Hepatic stellate cell (primary cell): ENCODE measurements around the gene MUL1.

Experiments
- DNase-seq: peaks from one replicate; pipeline ENCODE4 v3.0.0; 2011; ENCODE audit warnings: low spot score

MUL1 gene

DNA sequence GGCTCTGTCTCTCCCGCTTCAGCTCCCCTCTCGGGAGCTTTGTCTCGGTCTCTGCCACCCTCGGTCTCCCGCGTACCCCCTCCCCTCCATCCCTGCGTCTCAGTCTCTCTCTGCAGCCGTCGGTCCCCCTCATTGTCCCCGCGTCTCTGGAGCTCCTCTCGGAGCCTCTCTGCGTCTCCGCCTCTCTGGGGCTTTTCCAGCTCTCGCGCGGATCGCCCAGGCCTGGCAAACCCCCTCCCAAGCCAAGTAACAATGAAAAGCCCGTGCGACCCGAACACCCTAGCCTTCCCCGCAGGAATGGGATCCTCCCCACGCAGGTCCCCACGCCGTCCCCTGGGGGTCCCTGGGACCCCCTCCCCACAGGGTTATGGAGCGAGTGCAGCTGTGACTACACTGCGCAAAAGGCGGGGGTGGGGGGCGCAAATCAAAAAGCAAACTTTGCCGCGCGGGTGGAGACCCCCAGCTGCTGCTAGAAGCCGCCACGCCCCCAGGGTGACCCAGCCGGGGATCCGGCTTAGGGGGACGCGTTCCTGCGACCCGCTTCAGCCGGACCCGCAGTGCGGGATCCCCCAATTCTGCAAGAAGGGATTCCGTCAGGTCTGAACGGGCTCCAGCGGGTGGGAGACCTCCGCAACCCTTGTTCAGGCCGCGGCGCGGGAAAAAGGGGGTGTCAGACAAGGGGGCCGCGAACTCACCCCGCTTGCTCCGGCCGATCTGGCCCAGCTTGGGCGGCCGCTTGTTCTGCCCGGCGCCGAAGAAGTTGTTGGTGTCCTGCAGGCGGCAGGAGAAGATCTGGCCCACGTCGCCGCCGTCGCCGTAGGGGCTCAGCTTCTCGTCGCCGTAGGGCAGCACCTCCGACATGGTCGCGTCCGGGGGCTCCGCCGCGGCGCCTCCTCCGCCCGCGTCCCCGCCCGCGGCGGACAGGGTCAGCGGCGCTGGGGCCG lies 23.2 kb downstream of the MUL1 start:
- no peak for DNase-seq

DNA sequence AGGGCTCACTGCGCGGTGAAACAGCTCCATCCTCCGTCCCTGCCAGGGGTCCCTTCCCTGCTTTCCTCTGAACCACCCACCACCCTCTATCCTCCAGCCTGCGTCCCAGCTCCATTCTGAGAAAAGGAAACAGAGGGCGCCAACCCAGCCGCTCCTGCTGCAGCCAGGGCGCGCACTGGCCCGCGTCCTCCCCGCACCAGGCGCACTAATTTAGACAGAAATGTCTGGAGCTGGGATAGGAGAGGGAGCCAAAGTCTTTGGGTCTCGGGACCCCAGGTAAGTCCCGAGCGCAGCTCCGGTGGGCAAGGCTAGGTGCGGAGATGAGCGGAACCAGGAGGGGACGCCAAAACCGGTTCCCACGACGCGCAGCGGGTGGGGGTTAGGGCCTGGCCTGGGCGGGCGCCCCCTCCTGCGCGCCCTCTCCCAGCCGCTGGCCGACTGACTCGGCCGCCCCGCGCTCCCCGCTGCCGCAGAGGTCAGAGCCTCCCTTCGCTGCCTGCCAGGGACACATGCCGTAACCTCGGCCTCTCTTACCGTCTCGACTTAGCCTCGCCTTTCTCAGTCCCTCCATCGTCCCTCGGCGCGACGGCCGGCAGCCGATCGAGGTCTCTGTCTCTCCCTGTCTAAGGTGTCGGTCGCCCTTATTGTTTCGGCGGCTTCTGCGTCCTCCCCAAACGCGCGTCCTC lies 24.0 kb downstream of the MUL1 start:
- DNase-seq, result no peak

- no peak for DNase-seq
Observed at GRCh38 chr1:20483098-20483832, 24.7 kb downstream of the MUL1 start.

DNA sequence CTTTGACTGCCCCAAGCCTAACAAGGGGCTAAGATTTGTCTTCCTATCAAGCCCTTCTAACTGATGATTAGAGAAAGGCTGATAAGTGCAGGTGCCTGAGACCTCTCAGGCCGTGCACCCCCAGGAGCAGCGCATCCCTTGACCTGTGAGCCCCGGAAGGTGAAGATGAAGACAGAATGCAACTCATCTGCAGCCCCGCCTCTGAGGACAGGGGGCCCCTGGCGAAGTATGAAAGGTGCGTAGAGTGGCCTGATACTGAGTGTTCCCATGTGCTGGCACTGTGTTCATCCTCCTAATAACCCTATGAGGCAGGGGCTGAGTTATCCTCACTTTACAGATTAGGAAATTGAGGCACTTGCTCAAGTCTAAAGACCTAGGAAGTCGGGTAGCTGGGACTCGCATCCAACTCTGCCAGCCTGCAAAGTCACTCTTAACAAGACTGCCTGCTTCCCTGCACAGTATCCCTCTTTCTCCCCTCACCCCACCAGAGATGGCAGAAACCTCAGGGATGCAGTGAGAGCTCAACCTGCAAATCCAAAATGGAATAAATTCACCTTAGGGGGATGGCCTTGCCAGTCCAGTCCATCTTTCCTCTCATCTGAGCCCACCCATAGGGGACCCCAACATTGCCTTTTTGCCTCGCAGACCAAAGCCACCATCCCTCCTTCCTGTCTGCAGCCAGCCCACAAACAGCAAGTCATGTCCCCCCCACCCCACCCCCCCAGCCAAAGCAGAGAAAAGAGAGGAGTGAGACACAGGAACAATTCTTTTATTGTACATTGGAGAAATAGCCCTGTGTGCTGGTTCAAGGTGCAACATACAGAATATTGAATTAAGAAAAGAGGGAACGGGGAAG lies 26.1 kb downstream of the MUL1 start:
- DNase-seq, result no peak

- no peak for DNase-seq
Observed at GRCh38 chr1:20480951-20481617, 26.9 kb downstream of the MUL1 start.

DNA sequence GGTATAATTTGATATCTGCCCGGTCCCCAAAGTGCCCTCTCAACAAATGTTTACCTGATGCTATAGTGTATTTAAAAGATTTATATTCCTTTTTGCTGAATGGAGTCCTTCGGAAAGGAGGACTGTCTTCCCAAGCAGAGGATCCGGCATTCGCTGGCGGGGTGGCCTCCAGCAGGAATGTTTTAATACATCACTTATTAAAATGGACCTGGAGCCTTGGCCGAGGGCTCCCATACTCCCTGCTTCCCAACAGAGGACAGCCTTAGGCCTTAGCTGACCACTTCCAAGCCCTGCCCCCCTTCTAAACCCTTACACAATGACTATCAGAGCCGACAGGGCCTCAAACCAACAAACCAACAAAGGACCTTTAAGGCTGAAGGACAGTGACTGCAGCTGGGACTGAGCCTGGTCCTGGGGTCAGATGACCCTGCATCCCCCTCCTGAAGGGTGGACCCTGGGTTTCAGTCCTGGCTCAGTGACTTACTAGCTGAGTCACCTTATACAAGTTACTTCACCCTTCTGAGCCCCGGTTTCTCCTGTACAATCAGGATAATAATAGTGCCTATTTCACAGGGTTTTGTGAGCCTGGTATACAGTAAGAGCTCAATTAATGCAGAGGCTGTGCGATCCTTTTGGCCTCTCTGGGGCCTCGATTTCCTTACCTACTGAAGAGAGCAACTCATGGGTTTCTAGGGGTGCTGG lies 27.6 kb downstream of the MUL1 start:
- no peak for DNase-seq

DNA sequence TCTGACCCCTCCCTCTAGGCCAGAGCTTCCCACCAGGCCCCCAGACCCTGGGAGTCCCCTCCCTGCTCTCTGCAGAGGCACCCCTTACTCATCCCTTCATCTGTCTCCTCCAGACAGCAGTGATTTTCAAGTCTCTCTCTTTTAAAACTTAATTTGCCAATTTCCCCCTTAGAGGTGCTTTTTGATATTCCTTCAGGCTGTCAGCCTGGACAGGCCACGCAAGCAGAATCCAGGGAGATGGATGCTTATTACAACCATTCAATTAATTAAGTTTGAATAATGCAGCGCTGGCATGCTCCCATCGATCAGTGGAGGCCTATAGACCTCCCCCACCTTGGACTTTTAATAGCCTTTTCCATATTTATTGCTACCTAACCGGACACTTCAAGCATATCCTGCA lies 28.1 kb downstream of the MUL1 start:
- no peak for DNase-seq

GRCh38 chr1:20478057-20478635 lies 29.8 kb downstream of the MUL1 start:
- DNase-seq, result no peak

- DNase-seq, result no peak
Observed at GRCh38 chr1:20477348-20478056, 30.4 kb downstream of the MUL1 start.

DNA sequence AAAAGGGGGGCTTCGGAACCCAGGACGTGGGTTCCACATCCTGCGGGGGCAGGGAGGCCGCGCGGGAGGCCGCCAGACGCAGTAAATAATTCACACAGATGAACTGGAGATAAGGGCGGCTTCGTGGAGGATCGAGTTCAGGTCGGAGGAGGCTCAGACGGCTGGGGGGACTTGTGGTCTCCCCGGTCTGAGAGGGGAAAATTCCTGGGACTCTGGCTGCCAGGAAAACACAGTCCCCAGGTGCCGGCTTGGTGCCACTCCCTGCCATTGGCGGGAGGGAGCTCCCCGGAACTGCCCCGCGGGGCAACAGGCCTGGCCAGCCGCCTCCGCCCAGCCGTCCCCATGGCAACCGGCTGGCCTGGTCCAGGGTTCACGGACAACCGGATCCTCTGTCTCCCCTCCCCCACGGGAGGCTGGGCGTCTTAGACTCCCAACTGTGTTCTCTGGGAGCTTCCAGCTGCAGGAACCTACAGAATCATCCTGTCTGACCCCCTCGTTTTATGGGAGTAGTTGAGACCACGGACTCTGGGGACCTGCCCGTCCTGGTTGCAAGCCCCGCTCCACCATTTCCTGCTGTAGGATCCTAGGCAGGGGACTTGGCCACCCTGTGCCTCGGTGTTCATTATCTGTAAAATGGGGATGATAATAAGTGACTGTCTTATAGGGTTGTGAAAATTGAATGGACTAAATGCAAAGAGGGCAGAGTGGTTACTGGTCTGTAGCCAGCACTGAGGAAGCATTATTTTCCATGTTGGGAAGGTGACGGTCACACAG lies 31.5 kb downstream of the MUL1 start:
- peak; percentile 32 for DNase-seq

GRCh38 chr1:20474996-20475395 lies 33.0 kb downstream of the MUL1 start:
- no peak for DNase-seq

- DNase-seq, result no peak
Observed at GRCh38 chr1:20474333-20474975, 33.5 kb downstream of the MUL1 start.

- no peak for DNase-seq
Observed at GRCh38 chr1:20473894-20474293, 34.1 kb downstream of the MUL1 start.

DNA sequence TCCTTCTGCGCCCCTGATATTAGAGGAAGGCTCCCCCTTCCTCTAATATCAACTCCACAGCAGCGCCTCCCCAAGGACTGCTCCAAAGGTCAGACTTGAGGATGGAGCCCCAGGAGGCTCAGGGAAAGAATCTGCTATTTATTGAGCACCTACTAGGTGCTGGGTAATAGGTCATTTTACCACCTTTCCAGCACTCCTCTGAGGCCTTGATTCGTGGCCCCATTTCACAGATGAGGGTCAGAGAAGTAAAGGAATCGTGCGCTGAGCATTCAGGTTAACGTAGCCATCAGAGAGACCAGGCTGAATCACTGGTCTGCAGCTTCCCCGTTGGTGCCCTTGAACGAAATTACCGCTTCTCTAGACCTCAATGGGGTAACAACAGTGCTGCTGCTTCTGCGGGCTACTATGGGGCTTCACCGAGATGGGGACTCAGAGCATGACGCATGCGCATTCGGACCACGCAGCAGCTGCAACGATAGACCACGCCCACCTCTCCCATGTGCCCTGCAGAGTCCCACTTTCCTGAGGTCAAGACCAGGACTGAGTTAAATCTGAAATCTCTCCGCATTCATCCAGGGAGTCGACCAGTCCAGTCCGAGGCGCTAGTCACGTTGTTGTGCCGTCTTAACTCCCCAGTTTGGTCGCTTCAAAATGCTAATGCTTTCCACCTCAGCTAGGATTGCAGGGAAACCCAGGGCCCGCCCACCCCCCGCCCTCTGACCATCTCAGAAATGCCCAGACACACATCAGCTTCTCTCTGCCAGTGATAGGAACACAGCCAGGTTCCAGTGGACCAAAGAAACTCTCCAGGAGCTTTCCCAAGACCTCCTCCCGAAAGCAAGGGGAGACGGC lies 34.9 kb downstream of the MUL1 start:
- DNase-seq, result peak; percentile 71

DNA sequence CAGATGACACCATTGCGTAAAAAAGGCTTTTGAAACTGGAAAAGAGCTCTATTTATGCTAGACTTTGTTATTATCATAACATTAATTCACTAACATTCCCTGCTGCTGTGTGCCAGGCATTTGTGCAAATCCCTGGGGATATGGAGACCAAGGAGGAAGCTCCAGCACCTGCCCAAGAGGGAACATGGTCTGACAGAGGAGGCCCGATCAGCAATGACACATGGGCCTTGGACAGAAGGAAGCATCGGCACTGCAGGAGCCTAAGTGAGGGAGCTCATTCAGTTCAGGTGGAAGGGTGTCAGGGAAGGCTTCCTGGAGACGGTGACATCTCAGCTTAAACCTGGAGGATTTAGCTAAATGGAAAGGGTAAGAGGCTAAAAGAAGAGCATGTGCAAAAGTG lies 35.8 kb downstream of the MUL1 start:
- no peak for DNase-seq

DNA sequence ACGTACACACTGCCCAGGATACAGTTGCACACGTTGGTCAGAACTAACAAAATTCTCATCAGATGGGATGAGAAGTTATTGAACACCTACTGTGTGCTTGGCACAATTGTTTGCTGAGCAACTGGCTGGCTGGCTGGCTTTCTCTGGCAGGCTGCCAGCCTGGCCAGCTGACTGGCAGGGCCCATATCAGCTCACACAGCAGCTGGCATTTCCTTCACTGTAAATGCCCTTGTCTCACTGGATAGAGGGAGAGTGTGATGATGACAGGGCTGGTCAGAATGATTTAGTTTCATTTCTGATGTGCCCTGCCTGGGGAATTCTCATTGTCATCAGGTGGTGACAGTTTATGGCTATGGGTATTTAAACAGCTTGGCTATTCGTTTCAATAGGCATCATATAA lies 37.8 kb downstream of the MUL1 start:
- no peak for DNase-seq

DNA sequence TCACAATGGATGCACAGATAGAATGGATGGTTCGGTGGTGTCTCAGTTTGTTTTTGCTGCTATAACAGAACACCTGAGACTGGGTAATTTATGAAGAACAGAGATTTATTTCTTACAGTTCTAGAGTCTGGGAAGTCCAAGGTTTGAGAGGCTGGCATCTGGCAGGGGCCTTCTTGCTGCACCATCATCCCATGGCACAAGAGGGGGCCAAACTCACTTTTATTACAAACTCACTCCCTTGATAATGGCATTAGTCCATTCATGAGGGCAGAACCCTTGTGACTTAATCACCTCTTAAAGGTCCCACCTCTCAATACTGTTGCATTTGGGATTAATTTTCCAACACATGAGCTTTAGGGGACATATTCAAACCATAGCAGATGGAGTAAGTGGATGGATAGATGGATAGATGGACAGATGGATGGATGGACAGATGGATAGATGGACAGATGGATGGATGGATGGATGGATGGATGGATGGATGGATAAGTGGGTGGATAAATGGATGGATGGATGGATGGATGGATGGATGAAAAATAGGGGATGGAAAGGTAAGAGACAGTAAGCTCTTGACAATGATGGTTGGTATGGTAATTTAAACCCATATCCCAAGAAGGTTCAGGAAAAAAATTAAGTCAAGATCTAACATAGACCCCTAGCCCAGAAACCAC lies 38.4 kb downstream of the MUL1 start:
- no peak for DNase-seq
